ENCODE results near the gene ZNF444. TPM values are rescaled to one million over a fixed set of nuclear protein-coding genes. Genes with fewer than 3 reads are reported as not detected.

The ZNF444 gene
- total and polyA plus RNA-seq, 2 donors (not counting 1 experiment from before 2014, with no cell fraction given), result 6.4 to 17.5 TPM

- Histone ChIP-seq H3K27me3 (ENCODE audit: control insufficient read depth, insufficient read depth, low read length) (no peaks in the 10 kb centered on the region), H3K27ac (ENCODE audit: insufficient read depth, low read length) (no peak overlapping the region), H3K9me3 (ENCODE audit: control insufficient read depth, insufficient read depth, low read depth, low read length) (no peaks in the 10 kb centered on the region), H3K4me1 (ENCODE audit: control insufficient read depth, extremely low read depth, insufficient read depth, low read length) (peaks cover 18% of the 10 kb centered on the region), H3K4me3 (replicated peaks in 1 of 4; ENCODE audit: control extremely low read depth in 1 of 4, insufficient read depth in 1 of 4, low read depth in 3 of 4, low read length in 4 of 4) (no peak overlapping the region), H3K79me2 (ENCODE audit: control insufficient read depth, insufficient read depth, low read length) (peaks cover 85% of the 10 kb centered on the region), H3K4me2 (ENCODE audit: extremely low read depth, insufficient read depth, low read length) (no peak overlapping the region), H2AFZ (ENCODE audit: low read length) (no peak overlapping the region), H3K36me3 (ENCODE audit: control insufficient read depth, insufficient read depth, low read length) (peaks cover 2% of the 10 kb centered on the region), H3K9ac (ENCODE audit: insufficient read depth, low read length) (no peak overlapping the region), H4K20me1 (ENCODE audit: control insufficient read depth, extremely low read depth, insufficient read depth, low read length) (no peaks in the 10 kb centered on the region)
- no peak for TF ChIP-seq CTCF (conservative IDR thresholded peaks at IDR 0.05 in 1 of 2, IDR thresholded peaks at IDR 0.05 in 1 of 2; ENCODE audit: low read depth in 1 of 2, low read length in 2 of 2)
- TF ChIP-seq EZH2 (IDR thresholded peaks at IDR 0.05; ENCODE audit: low read length, missing control alignments), result no peak
- no peak for DNase-seq (ENCODE audit: low read depth in 2 of 2)
Measured at GRCh38 chr19:56116606-56117005, 24.5 kb upstream of the ZNF444 start.

- peaks cover 2% of the 10 kb centered on the region for H3K36me3 ChIP-seq (ENCODE audit: control insufficient read depth, insufficient read depth, low read length)
- no peak overlapping the region for H3K9ac ChIP-seq (ENCODE audit: insufficient read depth, low read length)
- H3K9me3 ChIP-seq (ENCODE audit: control insufficient read depth, insufficient read depth, low read depth, low read length), result no peaks in the 10 kb centered on the region
- H4K20me1 ChIP-seq (ENCODE audit: control insufficient read depth, extremely low read depth, insufficient read depth, low read length), result no peaks in the 10 kb centered on the region
- no peaks in the 10 kb centered on the region for H3K27me3 ChIP-seq (ENCODE audit: control insufficient read depth, insufficient read depth, low read length)
- H3K27ac ChIP-seq (ENCODE audit: insufficient read depth, low read length), result no peak overlapping the region
- no peak overlapping the region for H3K4me2 ChIP-seq (ENCODE audit: extremely low read depth, insufficient read depth, low read length)
- peaks cover 76% of the 10 kb centered on the region for H3K79me2 ChIP-seq (ENCODE audit: control insufficient read depth, insufficient read depth, low read length)
- H3K4me3 ChIP-seq (replicated peaks in 1 of 4; ENCODE audit: control extremely low read depth in 1 of 4, insufficient read depth in 1 of 4, low read depth in 3 of 4, low read length in 4 of 4), result no peak overlapping the region
- no peak for DNase-seq (ENCODE audit: low read depth in 2 of 2)
- TF ChIP-seq CTCF (conservative IDR thresholded peaks at IDR 0.05 in 1 of 2, IDR thresholded peaks at IDR 0.05 in 1 of 2; ENCODE audit: low read depth in 1 of 2, low read length in 2 of 2) (no peak), EZH2 (IDR thresholded peaks at IDR 0.05; ENCODE audit: low read length, missing control alignments) (no peak)
- H2AFZ ChIP-seq (ENCODE audit: low read length), result no peak overlapping the region
- peaks cover 15% of the 10 kb centered on the region for H3K4me1 ChIP-seq (ENCODE audit: control insufficient read depth, extremely low read depth, insufficient read depth, low read length)
Measured at GRCh38 chr19:56117376-56117884, 23.7 kb upstream of the ZNF444 start.

- Histone ChIP-seq H2AFZ (ENCODE audit: low read length) (no peak overlapping the region), H3K79me2 (ENCODE audit: control insufficient read depth, insufficient read depth, low read length) (peaks cover 72% of the 10 kb centered on the region), H4K20me1 (ENCODE audit: control insufficient read depth, extremely low read depth, insufficient read depth, low read length) (no peaks in the 10 kb centered on the region), H3K27me3 (ENCODE audit: control insufficient read depth, insufficient read depth, low read length) (no peaks in the 10 kb centered on the region), H3K4me1 (ENCODE audit: control insufficient read depth, extremely low read depth, insufficient read depth, low read length) (peaks cover 15% of the 10 kb centered on the region), H3K4me2 (ENCODE audit: extremely low read depth, insufficient read depth, low read length) (no peak overlapping the region), H3K9me3 (ENCODE audit: control insufficient read depth, insufficient read depth, low read depth, low read length) (no peaks in the 10 kb centered on the region), H3K27ac (ENCODE audit: insufficient read depth, low read length) (no peak overlapping the region), H3K36me3 (ENCODE audit: control insufficient read depth, insufficient read depth, low read length) (peaks cover 2% of the 10 kb centered on the region), H3K9ac (ENCODE audit: insufficient read depth, low read length) (no peak overlapping the region), H3K4me3 (replicated peaks in 1 of 4; ENCODE audit: control extremely low read depth in 1 of 4, insufficient read depth in 1 of 4, low read depth in 3 of 4, low read length in 4 of 4) (no peak overlapping the region)
- TF ChIP-seq EZH2 (IDR thresholded peaks at IDR 0.05; ENCODE audit: low read length, missing control alignments), result no peak
- no peak for TF ChIP-seq CTCF (conservative IDR thresholded peaks at IDR 0.05 in 1 of 2, IDR thresholded peaks at IDR 0.05 in 1 of 2; ENCODE audit: low read depth in 1 of 2, low read length in 2 of 2)
- no peak for DNase-seq (ENCODE audit: low read depth in 2 of 2)
Measured at GRCh38 chr19:56117889-56118288, 23.2 kb upstream of the ZNF444 start.
